HepG2 (cell line): Measurements from ENCODE around the gene CPEB4. TPM values are rescaled to one million over a fixed set of nuclear protein-coding genes. Genes with fewer than 3 reads are reported as not detected.
A peak's percentile ranks its signal among the peaks of the same experiment; 100 is the strongest.

Experiments used
- AGO2 ChIP-seq: fragments of 200-400 bp; formaldehyde crosslinking; optimal IDR thresholded peaks from 2 replicates; pipeline ENCODE3; 2017; ENCODE audit warnings: mild to moderate bottlenecking, low read depth, low read length, moderate library complexity
- ARID3A ChIP-seq: IDR thresholded peaks from 2 replicates; pipeline ENCODE4 v1.6.1; 2012; ENCODE audit warnings: low read depth, low read length, improper control_type of control experiment
- CBFB ChIP-seq: sonication (generic); formaldehyde crosslinking; IDR thresholded peaks from 2 replicates; pipeline ENCODE4 v1.4.0; 2020; ENCODE audit warnings: missing genetic modification reagents
- CREM ChIP-seq, 2 experiments: sonication (generic) in 1 of 2; formaldehyde crosslinking in 1 of 2; IDR thresholded peaks; 2 replicates each; pipeline versions ENCODE4 v1.4.0 to v1.6.1; 2016 to 2020; ENCODE audit warnings: antibody characterized with exemption in 1 of 2, mild to moderate bottlenecking in 1 of 2, missing genetic modification reagents in 1 of 2
- HNRNPK ChIP-seq: fragments of 200-400 bp; formaldehyde crosslinking; IDR thresholded peaks from 2 replicates; pipeline ENCODE4 v1.6.1; 2018; ENCODE audit warnings: low read length, low read depth, moderate library complexity, mild to moderate bottlenecking; ENCODE audit not compliant: poor library complexity, severe bottlenecking
- IKZF1 ChIP-seq: fragments of 450-650 bp; IDR thresholded peaks from 2 replicates; pipeline ENCODE4 v1.7.1; 2016
- MAX ChIP-seq: IDR thresholded peaks from 2 replicates; pipeline ENCODE4 v1.6.1; 2012; ENCODE audit warnings: inconsistent platforms
- MTF2 ChIP-seq: sonication (generic); formaldehyde crosslinking; IDR thresholded peaks from 2 replicates; pipeline ENCODE4 v1.5.0; 2020; ENCODE audit warnings: missing genetic modification reagents, borderline replicate concordance
- NFYB ChIP-seq: sonication (generic); formaldehyde crosslinking; IDR thresholded peaks from 2 replicates; pipeline ENCODE4 v1.4.0; 2020; ENCODE audit warnings: missing genetic modification reagents
- NFYC ChIP-seq: IDR thresholded peaks from 2 replicates; pipeline ENCODE4 v1.6.1; 2016; ENCODE audit warnings: missing genetic modification reagents, missing compliant biosample characterization
- RXRA ChIP-seq: sonication (generic); formaldehyde crosslinking; IDR thresholded peaks from 2 replicates; pipeline ENCODE4 v1.5.1; 2020; ENCODE audit warnings: missing genetic modification reagents
- SKIL ChIP-seq: sonication (generic); formaldehyde crosslinking; IDR thresholded peaks from 2 replicates; pipeline ENCODE4 v1.8.0; 2022; ENCODE audit warnings: missing genetic modification reagents, mild to moderate bottlenecking, moderate library complexity, borderline replicate concordance
- SNAI1 ChIP-seq: sonication (generic); formaldehyde crosslinking; IDR thresholded peaks from 2 replicates; pipeline ENCODE4 v1.5.0; 2020; ENCODE audit warnings: mild to moderate bottlenecking, missing genetic modification reagents, borderline replicate concordance
- STAG1 ChIP-seq: sonication (generic); formaldehyde crosslinking; IDR thresholded peaks from 2 replicates; pipeline ENCODE4 v1.4.0; 2020; ENCODE audit warnings: missing genetic modification reagents
- THYN1 ChIP-seq: sonication (generic); formaldehyde crosslinking; IDR thresholded peaks from 2 replicates; pipeline ENCODE4 v1.8.1; 2023; ENCODE audit warnings: low read depth, mild to moderate bottlenecking, moderate library complexity, missing genetic modification reagents, borderline replicate concordance
- UBTF ChIP-seq: sonication (generic); formaldehyde crosslinking; IDR thresholded peaks from 2 replicates; pipeline ENCODE4 v1.4.0; 2020; ENCODE audit warnings: mild to moderate bottlenecking, missing genetic modification reagents
- ZBTB3 ChIP-seq: sonication (generic); formaldehyde crosslinking; IDR thresholded peaks from 2 replicates; pipeline ENCODE4 v1.4.0; 2020; ENCODE audit warnings: low read depth, mild to moderate bottlenecking, moderate library complexity, missing genetic modification reagents, borderline replicate concordance
- ZNF234 ChIP-seq: sonication (generic); formaldehyde crosslinking; conservative IDR thresholded peaks from 2 replicates; pipeline ENCODE4 v1.5.1; 2020; ENCODE audit warnings: mild to moderate bottlenecking, missing genetic modification reagents
- ZNF292 ChIP-seq: sonication (generic); formaldehyde crosslinking; IDR thresholded peaks from 2 replicates; pipeline ENCODE4 v1.8.1; 2022; ENCODE audit warnings: mild to moderate bottlenecking, low read depth, missing genetic modification reagents, borderline replicate concordance
- ZNF619 ChIP-seq: sonication (generic); formaldehyde crosslinking; IDR thresholded peaks from 2 replicates; pipeline ENCODE4 v1.4.0; 2020; ENCODE audit warnings: mild to moderate bottlenecking, missing genetic modification reagents
- ZNF761 ChIP-seq: sonication (generic); formaldehyde crosslinking; conservative IDR thresholded peaks from 2 replicates; pipeline ENCODE4 v1.4.0; 2020; ENCODE audit warnings: mild to moderate bottlenecking, missing genetic modification reagents
- ZNF816 ChIP-seq: sonication (generic); formaldehyde crosslinking; IDR thresholded peaks from 2 replicates; pipeline ENCODE4 v1.8.0; 2022; ENCODE audit warnings: missing genetic modification reagents, mild to moderate bottlenecking, borderline replicate concordance
- polyA plus RNA-seq, 8 experiments: library from polyadenylated mRNA; depleted of rRNA in 3 of 8; stranded (reverse) in 7 of 8; unstranded in 1 of 8; fragments of >200 nt; fragmentation: Illumina TruSeq in 4 of 8; extraction: Trizol in 4 of 8; gene quantifications; 2 replicates each; pipeline versions ENCODE4 v1.2.1 to v1.2.3, GENCODE V29; 2011 to 2016; ENCODE audit warnings: low read depth in 4 of 8, missing spikeins in 1 of 8, mixed read lengths in 1 of 8; ENCODE audit not compliant: insufficient read depth in 1 of 8
- total RNA-seq, 5 experiments: library from RNA; depleted of rRNA; stranded (reverse); fragments of >200 nt; fragmentation: Illumina TruSeq; extraction: Trizol; gene quantifications; 2 replicates each; pipeline ENCODE4 v1.2.3, GENCODE V29; 2016; ENCODE audit warnings: low read depth in 1 of 5

Gene CPEB4
- total and polyA plus RNA-seq, 2 of the 13 experiments (the other 11 are each of a cell fraction or from before 2014, with no cell fraction given) = 7.7 to 26.7 TPM

GRCh38 chr5:173941758-173942401 lies 53.7 kb downstream of the CPEB4 start (continued):
- TF ChIP-seq SKIL (peak; percentile 69; the same call in 1 of the 2 replicates), IKZF1 (no peak), THYN1 (no peak), ZNF619 (CRISPR knock-in tag) (no peak), AGO2 (no peak), CREM (IDR thresholded peaks at IDR 0.05) (peak; percentile 77), CREM (CRISPR knock-in tag; IDR thresholded peaks at IDR 0.05) (no peak), ZNF816 (CRISPR knock-in tag) (no peak), UBTF (CRISPR knock-in tag) (peak; percentile 28; the same call in 1 of the 2 replicates), RXRA (CRISPR knock-in tag) (peak; percentile 48; the same call in 1 of the 2 replicates), ZBTB3 (no peak), ARID3A (peak; percentile 95), ZNF234 (CRISPR knock-in tag) (0 out of 2 replicates have a peak, but pooled peaks have one; percentile 31), ZNF761 (CRISPR knock-in tag) (0 out of 2 replicates have a peak, but pooled peaks have one; percentile 40), CBFB (CRISPR knock-in tag) (0 out of 2 replicates have a peak, but pooled peaks have one; percentile 50), NFYB (CRISPR knock-in tag) (no peak), ZNF292 (peak; percentile 66), MTF2 (CRISPR knock-in tag) (no peak), MAX (0 out of 2 replicates have a peak, but pooled peaks have one; percentile 31), NFYC (peak; percentile 9; the same call in 1 of the 2 replicates), SNAI1 (CRISPR knock-in tag) (no peak), STAG1 (CRISPR knock-in tag) (peak; percentile 26; the same call in 1 of the 2 replicates), HNRNPK (no peak)
